B cell (primary cell): Measurements from ENCODE around the gene SCO2. TPM values are rescaled to one million over a fixed set of nuclear protein-coding genes. Genes with fewer than 3 reads are reported as not detected.

Source experiments
- ATAC-seq: fragments of 200-7000 bp; cut with Tn5 transposase; one replicate; pipeline ENCODE4 v1.10.0; 2021; ENCODE audit warnings: low read depth, mild to moderate bottlenecking, moderate number of reproducible peaks, moderate library complexity
- CTCF ChIA-PET: fragments of 350-600 bp; sonication (Branson Sonifier 250); formaldehyde crosslinking; loops from one replicate; lab custom pipeline; 2021; ENCODE audit warnings: antibody characterized with exemption, inconsistent platforms; lab: Charles Lee
- POLR2A ChIA-PET: fragments of 350-600 bp; sonication (Branson Sonifier 250); formaldehyde crosslinking; loops from one replicate; lab custom pipeline; 2021; ENCODE audit warnings: antibody characterized with exemption; lab: Charles Lee
- DNase-seq: peaks from one replicate; pipeline ENCODE4 v3.0.0; 2013
- H2AFZ ChIP-seq: 2 replicates; pipeline ENCODE4 v1.6.1; 2012; ENCODE audit warnings: mild to moderate bottlenecking, low read depth, low read length; ENCODE audit not compliant: insufficient read depth, poor library complexity, severe bottlenecking
- H3K27ac ChIP-seq, 2 donors: 1 replicate in 1 of 2; 2 replicates in 1 of 2; pipeline ENCODE4 v1.5.1; 2012 to 2013; ENCODE audit warnings: low read length in 2 of 2, mild to moderate bottlenecking in 2 of 2, moderate library complexity in 1 of 2
- H3K27me3 ChIP-seq, 4 experiments: fragments of 200-600 bp in 1 of 4; sonication (generic) in 1 of 4; replicated peaks in 1 of 4; 1 replicate in 2 of 4; 2 replicates in 2 of 4; pipeline versions ENCODE4 v1.6.1 to v1.7.0; 2013 to 2016; ENCODE audit warnings: low read length in 3 of 4, mild to moderate bottlenecking in 2 of 4, mixed read lengths in 1 of 4, moderate library complexity in 1 of 4; ENCODE audit not compliant: insufficient read depth in 4 of 4, control insufficient read depth in 3 of 4; ENCODE audit errors: control extremely low read depth in 1 of 4
- H3K36me3 ChIP-seq, 2 experiments: replicated peaks in 1 of 2; 1 replicate in 1 of 2; 2 replicates in 1 of 2; pipeline versions ENCODE4 v1.6.1 to v1.7.1; 2013; ENCODE audit warnings: low read length in 1 of 2; ENCODE audit not compliant: insufficient read depth in 2 of 2, control insufficient read depth in 1 of 2; ENCODE audit errors: control extremely low read depth in 1 of 2, extremely low read depth in 1 of 2
- H3K4me1 ChIP-seq, 2 donors: fragments of 200-600 bp in 1 of 2; sonication (generic) in 1 of 2; 1 replicate in 1 of 2; 2 replicates in 1 of 2; pipeline versions ENCODE4 v1.5.1 to v1.6.1; 2013 to 2017; ENCODE audit warnings: low read length in 2 of 2; ENCODE audit not compliant: control insufficient read depth in 2 of 2, insufficient read depth in 2 of 2
- H3K4me2 ChIP-seq: replicated peaks from 2 replicates; pipeline ENCODE3; 2012; ENCODE audit warnings: mild to moderate bottlenecking, low read depth, low read length; ENCODE audit not compliant: poor library complexity, severe bottlenecking
- H3K4me3 ChIP-seq, 5 experiments: fragments of 200-600 bp in 1 of 5; sonication (generic) in 1 of 5; 1 replicate in 3 of 5; 2 replicates in 2 of 5; pipeline versions ENCODE4 v1.5.1 to v1.7.0; 2011 to 2016; ENCODE audit warnings: low read length in 4 of 5, mild to moderate bottlenecking in 4 of 5, low read depth in 2 of 5, control low read depth in 1 of 5, moderate library complexity in 1 of 5; ENCODE audit not compliant: insufficient read depth in 1 of 5; ENCODE audit errors: control extremely low read depth in 1 of 5, extremely low read depth in 1 of 5
- H3K79me2 ChIP-seq: fragments of 200-600 bp; sonication (generic); one replicate; pipeline ENCODE4 v1.6.0; 2016; ENCODE audit warnings: low read length; ENCODE audit not compliant: control insufficient read depth, insufficient read depth
- H3K9ac ChIP-seq: fragments of 200-600 bp; sonication (generic); 2 replicates; pipeline ENCODE4 v1.6.1; 2017; ENCODE audit warnings: mild to moderate bottlenecking, low read length, moderate library complexity
- H3K9me3 ChIP-seq, 3 donors: one replicate each; pipeline versions ENCODE4 v1.6.1 to v1.7.1; 2013; ENCODE audit warnings: low read length in 2 of 3; ENCODE audit not compliant: control insufficient read depth in 2 of 3, insufficient read depth in 1 of 3; ENCODE audit errors: control extremely low read depth in 1 of 3
- H4K20me1 ChIP-seq: 2 replicates; pipeline ENCODE4 v1.6.0; 2012; ENCODE audit warnings: mild to moderate bottlenecking, low read length; ENCODE audit not compliant: insufficient read depth, control insufficient read depth, poor library complexity, severe bottlenecking
- H3K27ac Mint-ChIP-seq: one replicate; pipeline ENCODE4 v1.8.0; 2021; ENCODE audit warnings: mixed read lengths
- H3K27me3 Mint-ChIP-seq: one replicate; pipeline ENCODE4 v1.8.0; 2021; ENCODE audit warnings: mixed read lengths
- H3K4me1 Mint-ChIP-seq: one replicate; pipeline ENCODE4 v1.8.0; 2021; ENCODE audit warnings: mixed read lengths
- H3K4me3 Mint-ChIP-seq: one replicate; pipeline ENCODE4 v1.8.0; 2021; ENCODE audit warnings: mixed read lengths
- H3K9me3 Mint-ChIP-seq: one replicate; pipeline ENCODE4 v1.8.0; 2022; ENCODE audit warnings: mixed read lengths; ENCODE audit not compliant: insufficient read depth
- CTCF ChIP-seq: fragments of 200-600 bp; IDR thresholded peaks from one replicate; pipeline ENCODE4 v1.8.0; 2022; ENCODE audit warnings: antibody characterized with exemption, mild to moderate bottlenecking
- EZH2 ChIP-seq: IDR thresholded peaks from 2 replicates; pipeline ENCODE4 v1.6.1; 2012; ENCODE audit warnings: borderline replicate concordance, low read depth, mild to moderate bottlenecking, moderate library complexity, low read length; ENCODE audit not compliant: insufficient read depth, poor library complexity, severe bottlenecking
- WGBS: methylation state at CpG from one replicate; pipeline ENCODE4 v1.1.5; 2013; ENCODE audit warnings: missing lambda C conversion rate; ENCODE audit not compliant: insufficient coverage; 5-methylcytosine and 5-hydroxymethylcytosine counted together
- intact Hi-C: fragments of 100-400 bp; cut with micrococcal nuclease; formaldehyde crosslinking; loops from one replicate; pipeline ENCODE4 v1.10.0; 2022
- polyA plus RNA-seq: library from polyadenylated mRNA; depleted of rRNA; stranded (reverse); fragments of >200 nt; gene quantifications from 2 replicates; pipeline ENCODE4 v1.2.3, GENCODE V29; 2012
- total RNA-seq, 2 donors: library from RNA; stranded (reverse); fragments of 120-200 nt in 1 of 2; gene quantifications; 1 replicate in 1 of 2; 2 replicates in 1 of 2; pipeline versions ENCODE4 v1.2.3 to v1.2.4, GENCODE V29; 2013 to 2022

Gene SCO2
- total and polyA plus RNA-seq, 2 donors (not counting 1 experiment from before 2014, with no cell fraction given): 1.1 to 14.2 TPM

GRCh38 chr22:50564289-50564688 lies 38.9 kb upstream of the SCO2 start:
- Mint-ChIP-seq H3K9me3 (no peaks in the 10 kb centered on the region), H3K27me3 (no peaks in the 10 kb centered on the region), H3K4me3 (peak overlapping the region; percentile 53), H3K4me1 (peaks cover 16% of the 10 kb centered on the region), H3K27ac (no peak overlapping the region)
- H3K4me1 ChIP-seq: peaks cover 5 to 9% of the 10 kb centered on the region in 2 donors
- ChIA-PET POLR2A (interaction anchor here (0.6 to 4.0 kb wide), 5 partner anchors 9 to 297 kb away, joined by 3 to 32 read pairs (median 3); partner anchors contain the start of genes SCO2 and TYMP), CTCF (interaction anchor here (0.5 to 3.1 kb wide), 9 partner anchors 9 to 312 kb away, joined by 4 to 54 read pairs (median 6); partner anchors contain the start of genes CHKB, HDAC10 and SCO2)
- ATAC-seq (no peak), DNase-seq (no peak)
- no peak overlapping the region for H3K27ac ChIP-seq
- no peak overlapping the region for H3K4me2 ChIP-seq
- H3K4me3 ChIP-seq: no peak overlapping the region
- no peaks in the 10 kb centered on the region for H3K9me3 ChIP-seq
- no peaks in the 10 kb centered on the region for H3K79me2 ChIP-seq
- intact Hi-C loops: no loop called here
- no peak overlapping the region for H2AFZ ChIP-seq
- no peaks in the 10 kb centered on the region for H4K20me1 ChIP-seq
- H3K9ac ChIP-seq: no peak overlapping the region
- WGBS: 96% methylated on average over 11 of the region's 11 CpGs
- no peak for TF ChIP-seq EZH2
- no peak for TF ChIP-seq CTCF
- H3K27me3 ChIP-seq: no peaks in the 10 kb centered on the region
- H3K36me3 ChIP-seq: peaks cover 0 to under 1% of the 10 kb centered on the region in 2 experiments

GRCh38 chr22:50563413-50564160 lies 38.2 kb upstream of the SCO2 start:
- 36% methylated on average over 13 of the region's 17 CpGs for WGBS

More at GRCh38 chr22:50563413-50564160, 38.2 kb upstream of the SCO2 start:
- Histone ChIP-seq H3K9me3 (no peaks in the 10 kb centered on the region), H2AFZ (peak overlapping the region; percentile 81), H3K27ac (no peak overlapping the region), H3K4me3 (peak overlapping the region; percentile 5 to 83 (median 72)), H3K4me2 (peak overlapping the region; percentile 86), H3K79me2 (no peaks in the 10 kb centered on the region), H3K27me3 (no peaks in the 10 kb centered on the region), H3K9ac (peak overlapping the region; percentile 72), H3K36me3 (no peaks in the 10 kb centered on the region), H3K4me1 (peaks cover 5 to 9% of the 10 kb centered on the region in 2 donors), H4K20me1 (no peaks in the 10 kb centered on the region)
- ATAC-seq: no peak
- POLR2A ChIA-PET: interaction anchor here (0.7 to 4.0 kb wide), 9 partner anchors 13 to 296 kb away, joined by 3 to 32 read pairs (median 5); partner anchors contain the start of genes CHKB, SCO2 and TYMP
- TF ChIP-seq EZH2 (no peak), CTCF (no peak)
- Mint-ChIP-seq H3K9me3 (no peaks in the 10 kb centered on the region), H3K4me1 (peaks cover 16% of the 10 kb centered on the region), H3K27ac (peak overlapping the region; percentile 87), H3K27me3 (no peaks in the 10 kb centered on the region), H3K4me3 (peak overlapping the region; percentile 87)
- DNase-seq: no peak
- intact Hi-C loops: loop anchor here (2.0 kb wide), 3 partner anchors 15 to 65 kb away; partner anchors contain the start of gene ARSA
- CTCF ChIA-PET: interaction anchor here (0.6 to 3.1 kb wide), 19 partner anchors 14 to 312 kb away, joined by 3 to 54 read pairs (median 6); partner anchors contain the start of genes CHKB, HDAC10, KLHDC7B and LMF2
